ENCODE measurements around the gene HCK.

DNA sequence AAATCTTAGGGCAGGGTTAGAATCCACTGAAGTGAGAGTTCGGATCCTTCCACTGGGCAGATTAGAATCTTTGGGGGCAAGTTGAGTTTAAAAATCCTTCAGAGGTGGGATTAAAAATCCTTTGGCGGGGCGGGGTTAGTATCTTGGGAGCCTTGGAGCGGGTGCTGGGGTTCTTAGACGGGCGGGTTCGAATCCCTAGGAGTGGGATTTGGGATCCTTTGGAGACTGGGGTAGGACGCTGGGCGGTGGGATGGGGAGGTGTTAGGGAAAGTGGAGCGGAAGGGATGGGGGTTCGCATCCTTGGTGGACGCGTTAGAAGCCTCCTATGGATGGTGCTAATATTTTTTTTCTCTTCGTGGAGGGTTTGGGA lies 337 bp upstream of the HCK start:
- TF ChIP-seq YY1 (IDR thresholded peaks at IDR 0.05; ENCODE audit: insufficient read depth, insufficient read length): no peak
- TF ChIP-seq ZNF274 (IDR thresholded peaks at IDR 0.05; ENCODE audit: low read depth, low read length): no peak
